ENCODE measurements around the gene EHBP1. TPM values are rescaled to one million over a fixed set of nuclear protein-coding genes. Genes with fewer than 3 reads are reported as not detected.
"Not testable (repeated sequence)": the region's sequence is repeated elsewhere in the genome, so short reads cannot be mapped to it uniquely, and the experiment has no call there.

The EHBP1 gene
- total RNA-seq, 1 donor from 2014 or later: 29.3 TPM

DNA sequence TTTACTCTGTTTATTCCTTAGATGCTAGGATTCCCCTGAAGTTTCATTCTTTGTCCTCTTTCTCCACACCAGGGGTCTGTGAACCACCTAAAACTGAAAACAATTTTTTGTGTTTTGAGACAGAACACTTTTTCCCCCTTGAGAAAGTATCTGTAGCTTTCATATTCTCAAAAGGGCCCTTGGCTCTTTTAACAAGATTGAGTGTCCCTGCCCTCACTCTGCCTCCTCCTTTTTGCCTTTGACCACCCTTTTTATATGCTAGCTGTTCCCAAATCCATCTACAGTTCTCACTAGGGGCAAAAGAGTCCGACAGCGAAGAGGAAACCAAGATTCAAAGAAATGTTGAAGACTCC lies 883 bp upstream of the EHBP1 start:
- DNase-seq (ENCODE audit: extremely low read depth, low read depth, low spot score): no peak

- no peak for DNase-seq (ENCODE audit: extremely low read depth, low read depth, low spot score)
These were observed 577 bp downstream of the EHBP1 start for GRCh38 chr2:62705859-62706720.

- DNase-seq (ENCODE audit: extremely low read depth, low read depth, low spot score): no peak
These were observed 1.4 kb downstream of the EHBP1 start for GRCh38 chr2:62706721-62707521.

DNA sequence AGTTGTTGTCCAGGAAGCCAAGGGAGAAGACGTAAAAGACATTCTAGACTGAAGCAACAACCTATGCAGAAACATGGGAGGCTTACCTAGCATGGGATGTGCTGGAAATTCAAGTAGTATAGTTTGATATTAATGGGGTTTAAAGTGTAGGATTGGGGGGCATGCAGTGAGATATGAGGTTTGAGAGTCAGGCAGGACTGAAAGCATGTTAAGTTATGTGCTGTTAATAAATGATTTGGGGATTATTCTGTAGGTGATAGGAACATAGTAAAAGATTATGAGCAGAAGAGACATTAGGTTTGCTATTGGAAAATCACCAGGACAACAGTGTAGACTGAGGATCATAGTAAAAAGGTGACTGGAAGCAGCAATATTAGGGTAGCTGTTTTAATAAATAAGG lies 3.2 kb downstream of the EHBP1 start:
- DNase-seq (ENCODE audit: extremely low read depth, low read depth, low spot score): no peak

DNA sequence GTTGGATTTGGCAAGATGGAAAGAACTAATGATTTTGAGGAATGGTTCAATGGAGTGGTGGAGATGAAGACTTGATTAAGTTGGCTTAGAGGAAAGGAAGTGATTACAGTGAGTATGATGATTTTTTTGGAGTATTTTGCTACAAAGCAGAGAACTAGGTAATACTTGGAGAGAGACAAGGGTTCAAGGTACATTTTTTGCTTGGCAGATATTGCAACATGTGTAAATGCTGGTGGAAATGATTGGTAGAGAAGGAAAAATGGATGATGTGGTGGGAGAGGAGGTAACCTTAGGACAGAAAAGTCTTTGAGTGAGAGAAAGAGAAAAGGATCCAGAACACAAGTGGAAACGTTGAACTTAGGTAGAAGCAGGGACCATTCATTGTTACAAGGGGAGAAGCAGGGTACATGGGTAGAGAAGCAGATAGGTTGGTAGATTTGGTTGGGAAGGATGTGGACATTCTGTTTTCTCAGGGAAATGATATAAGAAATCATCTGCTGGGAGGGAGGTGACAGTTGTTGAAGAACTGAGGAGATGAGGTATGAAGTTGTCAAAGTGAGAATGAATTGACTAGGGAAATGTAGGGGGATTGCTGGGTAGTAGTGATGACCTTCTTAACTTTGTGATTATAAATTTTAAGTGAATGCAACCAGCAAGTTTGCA lies 6.5 kb downstream of the EHBP1 start:
- DNase-seq (ENCODE audit: extremely low read depth, low read depth, low spot score): no peak

- DNase-seq (ENCODE audit: extremely low read depth, low read depth, low spot score): not testable (repeated sequence)
These were observed 7.7 kb downstream of the EHBP1 start for GRCh38 chr2:62713196-62713595.

- no peak for DNase-seq (ENCODE audit: extremely low read depth, low read depth, low spot score)
These were observed 8.3 kb downstream of the EHBP1 start for GRCh38 chr2:62713837-62714236.

DNA sequence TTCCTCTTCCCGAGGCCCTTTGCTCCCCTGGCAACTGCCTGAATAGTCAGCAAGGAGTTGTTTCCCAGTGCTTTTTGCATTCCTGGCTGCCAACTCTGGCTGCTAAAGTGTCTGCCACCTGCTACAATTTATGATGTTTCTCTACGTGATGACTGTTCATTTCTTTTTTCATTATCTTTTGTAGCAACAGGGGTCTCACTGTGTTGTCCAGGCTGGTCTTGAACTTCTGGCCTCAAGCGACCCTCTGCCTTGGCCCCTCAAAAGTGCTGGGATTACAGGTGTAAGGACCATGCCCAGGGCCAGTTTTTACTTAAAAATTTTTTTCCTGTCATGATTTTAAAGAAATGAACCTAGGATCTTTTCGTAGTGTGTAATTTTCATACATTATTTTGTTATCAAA lies 11.3 kb downstream of the EHBP1 start:
- DNase-seq (ENCODE audit: extremely low read depth, low read depth, low spot score): no peak

- DNase-seq (ENCODE audit: extremely low read depth, low read depth, low spot score): no peak
These were observed 12.1 kb downstream of the EHBP1 start for GRCh38 chr2:62717503-62718081.

DNA sequence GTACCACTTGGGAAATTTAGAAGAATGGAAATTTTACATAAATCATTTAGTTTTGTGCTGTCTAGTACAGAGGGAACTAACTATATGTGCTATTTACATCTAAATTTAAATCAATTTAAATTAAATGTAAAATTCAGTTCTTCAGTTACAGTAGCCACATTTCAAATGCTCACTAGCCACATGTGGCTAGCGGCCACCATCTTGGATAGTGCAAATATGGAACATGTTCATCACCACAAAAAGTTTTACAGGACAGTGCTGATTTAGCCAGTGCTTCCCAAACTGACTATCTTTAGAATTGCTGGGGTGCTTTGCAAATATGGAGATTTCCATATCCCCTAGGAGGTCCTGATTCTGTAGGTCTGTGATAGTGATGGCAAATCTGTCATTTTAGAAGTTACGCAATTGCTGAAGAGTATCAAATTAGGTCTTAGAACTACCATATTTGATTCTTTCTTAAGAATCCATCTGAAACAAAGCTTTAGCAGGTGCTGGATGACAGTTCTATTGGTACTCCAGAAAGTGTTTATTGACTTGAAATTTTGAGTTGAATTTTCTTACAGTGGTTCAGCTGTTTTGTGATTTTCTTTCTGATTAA lies 12.8 kb downstream of the EHBP1 start:
- no peak for DNase-seq (ENCODE audit: extremely low read depth, low read depth, low spot score)

- DNase-seq (ENCODE audit: extremely low read depth, low read depth, low spot score): no peak
These were observed 14.2 kb downstream of the EHBP1 start for GRCh38 chr2:62719757-62720156.

DNA sequence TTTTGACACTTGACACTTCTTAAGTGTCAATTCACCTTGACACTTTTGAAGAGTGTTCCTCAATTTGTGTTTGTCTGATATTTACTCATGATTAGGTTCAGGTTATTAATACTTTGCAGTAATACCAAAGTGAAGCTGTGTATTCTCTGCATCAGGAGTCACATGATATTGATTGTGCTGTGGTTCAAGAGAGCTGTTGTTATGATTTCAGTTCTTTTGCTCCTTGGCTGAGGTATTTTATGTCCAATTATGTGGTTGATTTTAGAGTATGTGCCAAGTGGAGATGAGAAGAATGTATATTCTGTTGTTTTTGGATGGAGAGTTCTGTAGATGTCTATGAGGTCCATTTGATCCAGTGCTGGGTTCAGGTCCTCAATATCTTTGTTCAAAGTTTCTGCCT lies 17.2 kb downstream of the EHBP1 start:
- no peak for DNase-seq (ENCODE audit: extremely low read depth, low read depth, low spot score)

GRCh38 chr2:62723253-62723652 lies 17.7 kb downstream of the EHBP1 start:
- DNase-seq (ENCODE audit: extremely low read depth, low read depth, low spot score): no peak

GRCh38 chr2:62724106-62724505 lies 18.6 kb downstream of the EHBP1 start:
- no peak for DNase-seq (ENCODE audit: extremely low read depth, low read depth, low spot score)

DNA sequence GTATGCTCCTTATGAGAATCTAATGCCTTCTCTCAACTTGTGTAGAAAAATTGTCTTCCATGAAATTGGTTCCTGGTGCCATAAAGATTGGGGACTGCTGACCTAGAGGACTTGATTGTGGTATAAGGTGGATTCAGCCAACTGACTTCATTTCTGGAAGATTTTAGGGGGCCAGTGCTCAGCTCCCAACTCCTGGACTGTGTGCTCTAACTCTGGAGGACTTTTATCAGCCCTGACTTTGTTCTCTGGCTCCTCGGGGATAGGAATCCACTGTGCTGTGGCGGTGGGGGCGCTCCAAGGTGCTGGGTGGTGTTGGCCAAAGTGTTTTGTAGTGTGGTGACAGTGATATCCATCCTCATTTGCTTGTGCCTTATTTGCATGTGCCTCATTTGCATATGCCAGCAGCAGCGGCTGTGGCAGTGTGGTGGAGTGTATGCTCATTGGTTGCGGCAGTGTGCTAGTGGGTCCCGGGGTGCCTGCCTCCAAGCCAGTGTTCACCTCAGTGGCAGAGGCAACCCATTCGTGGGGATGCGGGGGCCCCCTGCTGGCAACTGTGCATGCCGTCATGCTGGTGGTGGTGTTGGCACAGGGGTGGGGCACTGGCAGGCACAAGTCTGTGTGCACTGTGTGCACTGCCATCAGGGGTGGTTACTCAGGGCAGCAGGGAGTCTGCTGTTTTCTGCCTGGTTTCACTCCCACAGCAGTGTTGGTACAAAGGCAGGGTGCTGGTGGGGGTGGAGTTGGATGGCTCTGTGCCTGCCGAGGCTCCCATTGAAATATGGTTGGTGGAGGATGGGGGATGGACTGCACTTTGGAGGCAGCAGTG lies 19.6 kb downstream of the EHBP1 start:
- DNase-seq (ENCODE audit: extremely low read depth, low read depth, low spot score): no peak

DNA sequence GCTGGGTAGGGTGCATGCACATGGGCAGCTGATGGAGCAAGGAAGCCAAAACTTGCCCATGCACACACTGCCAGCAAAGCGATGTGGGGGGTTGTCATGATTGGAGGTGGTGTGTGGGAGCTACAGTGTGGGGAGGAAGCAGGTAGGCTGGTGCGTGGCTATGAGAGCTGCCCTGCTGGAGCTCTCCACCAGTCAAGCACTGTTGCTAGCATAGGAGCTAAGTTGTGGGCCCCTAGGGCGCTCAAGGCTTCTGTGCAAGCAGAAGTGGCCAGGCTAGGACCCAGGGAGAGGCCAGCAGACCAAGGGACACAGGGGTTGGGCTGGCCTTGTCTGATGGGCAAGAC lies 20.2 kb downstream of the EHBP1 start:
- DNase-seq (ENCODE audit: extremely low read depth, low read depth, low spot score): no peak

- DNase-seq (ENCODE audit: extremely low read depth, low read depth, low spot score): no peak
These were observed 21.9 kb downstream of the EHBP1 start for GRCh38 chr2:62727259-62727867.

- DNase-seq (ENCODE audit: extremely low read depth, low read depth, low spot score): no peak
These were observed 22.5 kb downstream of the EHBP1 start for GRCh38 chr2:62727876-62728566.

- no peak for DNase-seq (ENCODE audit: extremely low read depth, low read depth, low spot score)
These were observed 25.8 kb downstream of the EHBP1 start for GRCh38 chr2:62731275-62731674.
